Measurements from ENCODE around the gene ZNF717. TPM values are rescaled to one million over a fixed set of nuclear protein-coding genes. Genes with fewer than 3 reads are reported as not detected.

ZNF717 gene
- polyA plus RNA-seq, 1 donor (not counting 4 experiments of a cell fraction or from before 2014, with no cell fraction given) = 15.5 TPM

- H3K4me2 ChIP-seq (ENCODE audit: control insufficient read depth, extremely low read depth, insufficient read depth, low read depth, low read length) = no peak overlapping the region
- TF ChIP-seq, protein P1, sequence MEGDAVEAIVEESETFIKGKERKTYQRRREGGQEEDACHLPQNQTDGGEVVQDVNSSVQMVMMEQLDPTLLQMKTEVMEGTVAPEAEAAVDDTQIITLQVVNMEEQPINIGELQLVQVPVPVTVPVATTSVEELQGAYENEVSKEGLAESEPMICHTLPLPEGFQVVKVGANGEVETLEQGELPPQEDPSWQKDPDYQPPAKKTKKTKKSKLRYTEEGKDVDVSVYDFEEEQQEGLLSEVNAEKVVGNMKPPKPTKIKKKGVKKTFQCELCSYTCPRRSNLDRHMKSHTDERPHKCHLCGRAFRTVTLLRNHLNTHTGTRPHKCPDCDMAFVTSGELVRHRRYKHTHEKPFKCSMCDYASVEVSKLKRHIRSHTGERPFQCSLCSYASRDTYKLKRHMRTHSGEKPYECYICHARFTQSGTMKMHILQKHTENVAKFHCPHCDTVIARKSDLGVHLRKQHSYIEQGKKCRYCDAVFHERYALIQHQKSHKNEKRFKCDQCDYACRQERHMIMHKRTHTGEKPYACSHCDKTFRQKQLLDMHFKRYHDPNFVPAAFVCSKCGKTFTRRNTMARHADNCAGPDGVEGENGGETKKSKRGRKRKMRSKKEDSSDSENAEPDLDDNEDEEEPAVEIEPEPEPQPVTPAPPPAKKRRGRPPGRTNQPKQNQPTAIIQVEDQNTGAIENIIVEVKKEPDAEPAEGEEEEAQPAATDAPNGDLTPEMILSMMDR (optimal IDR thresholded peaks at IDR 0.05 in 1 of 3, IDR thresholded peaks at IDR 0.05 in 1 of 3, conservative IDR thresholded peaks at IDR 0.05 in 1 of 3; ENCODE audit: extremely low read depth in 1 of 3, insufficient read depth in 2 of 3, low read length in 3 of 3) = no peak
- no peak for TF ChIP-seq EZH2 (IDR thresholded peaks at IDR 0.05; ENCODE audit: low read length)
- H3K79me2 ChIP-seq (ENCODE audit: control insufficient read depth, insufficient read depth, low read length) = no peaks in the 10 kb centered on the region
- H3K4me1 ChIP-seq (ENCODE audit: control insufficient read depth, extremely low read depth, insufficient read depth, low read length) = no peaks in the 10 kb centered on the region
- dilution Hi-C loops (cut with MboI; ENCODE audit: extremely low pct_ligation_motif_present, low sequenced_read_pairs) = no loop called here
- H3K4me3 ChIP-seq (ENCODE audit: control insufficient read depth in 2 of 3, extremely low read depth in 1 of 3, insufficient read depth in 2 of 3, low read depth in 1 of 3, low read length in 3 of 3) = no peak overlapping the region
- DNase-seq (ENCODE audit: low read depth, low spot score) (no peak), FAIRE-seq (no peak)
- no peak overlapping the region for H2AFZ ChIP-seq (ENCODE audit: control insufficient read depth, low read length)
- H3K9me3 ChIP-seq (ENCODE audit: control insufficient read depth, low read depth, low read length) = no peaks in the 10 kb centered on the region
- H3K27me3 ChIP-seq (ENCODE audit: control insufficient read depth, extremely low read depth, insufficient read depth, low read length) = no peaks in the 10 kb centered on the region
- H3K36me3 ChIP-seq (ENCODE audit: control insufficient read depth in 2 of 2, extremely low read depth in 1 of 2, insufficient read depth in 2 of 2, low read length in 2 of 2) = no peaks in the 10 kb centered on the region
- no peaks in the 10 kb centered on the region for H4K20me1 ChIP-seq (ENCODE audit: control insufficient read depth, extremely low read depth, insufficient read depth, low read length)
- no peak overlapping the region for H3K9ac ChIP-seq (ENCODE audit: control insufficient read depth, extremely low read depth, insufficient read depth, low read length)
- H3K27ac ChIP-seq (ENCODE audit: control insufficient read depth, insufficient read depth, low read length) = no peak overlapping the region
- H3K9me1 ChIP-seq (ENCODE audit: control insufficient read depth, extremely low read depth, insufficient read depth, low read length) = no peaks in the 10 kb centered on the region
These were observed 29.4 kb upstream of the ZNF717 start for GRCh38 chr3:75814797-75815196.

DNA sequence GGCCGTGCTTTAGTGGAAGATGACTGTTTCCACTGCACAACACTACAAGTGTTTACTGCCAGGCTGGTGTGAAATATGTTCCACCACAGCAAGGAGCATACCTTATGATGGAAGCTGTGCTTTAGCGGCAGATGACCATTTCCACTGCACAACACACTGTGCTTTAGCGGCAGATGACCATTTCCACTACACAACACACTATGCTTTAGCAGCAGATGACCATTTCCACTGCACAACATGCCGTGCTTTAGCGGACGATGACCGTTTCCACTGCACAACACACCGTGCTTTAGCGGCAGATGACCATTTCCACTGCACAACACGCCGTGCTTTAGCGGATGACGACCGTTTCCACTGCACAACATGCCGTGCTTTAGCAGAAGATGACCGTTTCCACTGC lies 2.8 kb downstream of the ZNF717 start:
- Histone ChIP-seq H4K20me1 (ENCODE audit: control insufficient read depth, extremely low read depth, insufficient read depth, low read length) (no peaks in the 10 kb centered on the region), H3K4me1 (ENCODE audit: control insufficient read depth, extremely low read depth, insufficient read depth, low read length) (peaks cover 4% of the 10 kb centered on the region), H3K79me2 (ENCODE audit: control insufficient read depth, insufficient read depth, low read length) (peaks cover 32% of the 10 kb centered on the region), H3K9me3 (ENCODE audit: control insufficient read depth, low read depth, low read length) (peaks cover 13% of the 10 kb centered on the region), H3K4me2 (ENCODE audit: control insufficient read depth, extremely low read depth, insufficient read depth, low read depth, low read length) (no peak overlapping the region), H3K27ac (ENCODE audit: control insufficient read depth, insufficient read depth, low read length) (no peak overlapping the region), H3K27me3 (ENCODE audit: control insufficient read depth, extremely low read depth, insufficient read depth, low read length) (no peaks in the 10 kb centered on the region), H3K9ac (ENCODE audit: control insufficient read depth, extremely low read depth, insufficient read depth, low read length) (no peak overlapping the region), H3K4me3 (ENCODE audit: control insufficient read depth in 2 of 3, extremely low read depth in 1 of 3, insufficient read depth in 2 of 3, low read depth in 1 of 3, low read length in 3 of 3) (no peak overlapping the region), H3K9me1 (ENCODE audit: control insufficient read depth, extremely low read depth, insufficient read depth, low read length) (no peaks in the 10 kb centered on the region), H2AFZ (ENCODE audit: control insufficient read depth, low read length) (no peak overlapping the region), H3K36me3 (ENCODE audit: control insufficient read depth in 2 of 2, extremely low read depth in 1 of 2, insufficient read depth in 2 of 2, low read length in 2 of 2) (peaks cover 2 to 4% of the 10 kb centered on the region in 2 experiments)
- TF ChIP-seq, protein P1 (optimal IDR thresholded peaks at IDR 0.05 in 1 of 3, IDR thresholded peaks at IDR 0.05 in 1 of 3, conservative IDR thresholded peaks at IDR 0.05 in 1 of 3; ENCODE audit: extremely low read depth in 1 of 3, insufficient read depth in 2 of 3, low read length in 3 of 3) = no peak
- TF ChIP-seq EZH2 (IDR thresholded peaks at IDR 0.05; ENCODE audit: low read length) = no peak
- dilution Hi-C loops (cut with MboI; ENCODE audit: extremely low pct_ligation_motif_present, low sequenced_read_pairs) = no loop called here
- DNase-seq (ENCODE audit: low read depth, low spot score) = no peak
- FAIRE-seq = no peak
